H1 (cell line): ENCODE results near the gene HRH2. TPM values are rescaled to one million over a fixed set of nuclear protein-coding genes. Genes with fewer than 3 reads are reported as not detected.

Source experiments
- CTCF ChIA-PET: fragments of 300-600 bp; sonication (Branson Sonifier 250); formaldehyde crosslinking; loops from one replicate; lab custom pipeline; 2021; ENCODE audit not compliant: partially characterized antibody; lab: Charles Lee
- POLR2A ChIA-PET: fragments of 300-600 bp; sonication (Branson Sonifier 250); formaldehyde crosslinking; loops from one replicate; lab custom pipeline; 2021; ENCODE audit warnings: inconsistent platforms; ENCODE audit not compliant: partially characterized antibody; lab: Charles Lee
- DNase-seq, 2 experiments: peaks; one replicate each; pipeline versions ENCODE4 v3.0.0 to v3.0.0-alpha.2; 2010 to 2022; ENCODE audit warnings: low spot score in 2 of 2, low read depth in 1 of 2, mixed read lengths in 1 of 2
- FAIRE-seq: peaks from 2 replicates; lab custom pipeline; 2011; peaks lifted over from hg19 to GRCh38; lab: Jason Lieb, UNC
- H2AFZ ChIP-seq: 2 replicates; pipeline ENCODE4 v1.8.1; 2012; ENCODE audit warnings: low read length, inconsistent platforms
- H2AK5ac ChIP-seq: 2 replicates; pipeline ENCODE4 v1.6.1; 2013; ENCODE audit warnings: low read depth, low read length
- H2BK120ac ChIP-seq: replicated peaks from 2 replicates; pipeline ENCODE3; 2013; ENCODE audit warnings: low read depth, low read length, inconsistent platforms
- H2BK12ac ChIP-seq: 2 replicates; pipeline ENCODE4 v1.6.1; 2013; ENCODE audit warnings: low read depth, low read length
- H2BK15ac ChIP-seq: 2 replicates; pipeline ENCODE4 v1.6.1; 2013; ENCODE audit warnings: low read length
- H2BK20ac ChIP-seq: 2 replicates; pipeline ENCODE4 v1.6.1; 2013; ENCODE audit warnings: low read length
- H2BK5ac ChIP-seq: 2 replicates; pipeline ENCODE4 v1.6.1; 2013; ENCODE audit warnings: low read depth, low read length
- H3K14ac ChIP-seq: 2 replicates; pipeline ENCODE4 v1.6.1; 2013; ENCODE audit warnings: inconsistent platforms; ENCODE audit not compliant: insufficient read length
- H3K18ac ChIP-seq: 2 replicates; pipeline ENCODE4 v1.6.1; 2013; ENCODE audit warnings: low read length; ENCODE audit errors: extremely low read depth
- H3K23ac ChIP-seq: 2 replicates; pipeline ENCODE4 v1.6.1; 2013; ENCODE audit warnings: inconsistent platforms; ENCODE audit not compliant: insufficient read length
- H3K23me2 ChIP-seq: 2 replicates; pipeline ENCODE4 v1.6.1; 2013; ENCODE audit warnings: low read depth, low read length
- H3K27ac ChIP-seq: 2 replicates; pipeline ENCODE4 v1.6.1; 2011; ENCODE audit warnings: low read depth, low read length, inconsistent platforms
- H3K27me3 ChIP-seq, 4 experiments: replicated peaks in 1 of 4; 1 replicate in 1 of 4; 2 replicates in 3 of 4; pipeline versions ENCODE4 v1.6.1 to v1.8.1; 2011 to 2013; ENCODE audit warnings: low read length in 3 of 4, mild to moderate bottlenecking in 3 of 4, inconsistent platforms in 2 of 4, mixed read lengths in 2 of 4, moderate library complexity in 1 of 4; ENCODE audit not compliant: control insufficient read depth in 3 of 4, insufficient read depth in 3 of 4; ENCODE audit errors: extremely low read depth in 1 of 4
- H3K36me3 ChIP-seq, 4 experiments: 2 replicates each; pipeline versions ENCODE4 v1.6.1 to v1.8.1; 2011 to 2013; ENCODE audit warnings: mild to moderate bottlenecking in 4 of 4, low read length in 3 of 4, moderate library complexity in 2 of 4, control low read depth in 1 of 4, inconsistent platforms in 1 of 4; ENCODE audit not compliant: insufficient read depth in 4 of 4, control insufficient read depth in 2 of 4
- H3K4ac ChIP-seq: replicated peaks from 2 replicates; pipeline ENCODE3; 2013; ENCODE audit warnings: low read length, low read depth, mixed read lengths, inconsistent platforms; ENCODE audit not compliant: insufficient read length
- H3K4me1 ChIP-seq, 4 experiments: replicated peaks in 1 of 4; 1 replicate in 1 of 4; 2 replicates in 3 of 4; pipeline versions ENCODE4 v1.6.1 to v1.8.1; 2011 to 2013; ENCODE audit warnings: low read length in 3 of 4, inconsistent platforms in 2 of 4, mixed read lengths in 1 of 4; ENCODE audit not compliant: insufficient read depth in 4 of 4, control insufficient read depth in 3 of 4
- H3K4me2 ChIP-seq, 2 experiments: 2 replicates each; pipeline versions ENCODE4 v1.6.1 to v1.8.1; 2011 to 2013; ENCODE audit warnings: low read depth in 2 of 2, low read length in 2 of 2, control low read depth in 1 of 2, inconsistent platforms in 1 of 2, mild to moderate bottlenecking in 1 of 2; ENCODE audit not compliant: insufficient read depth in 1 of 2
- H3K4me3 ChIP-seq, 4 experiments: fragments of 200-600, 300-600 bp in 1 of 4; sonication (generic), shearing (Covaris generic), sonication (Bioruptor Twin) in 1 of 4; 2 replicates each; pipeline versions ENCODE4 v1.5.1 to v1.8.1; 2011 to 2016; ENCODE audit warnings: low read length in 4 of 4, low read depth in 3 of 4, control low read depth in 2 of 4, inconsistent platforms in 2 of 4, mild to moderate bottlenecking in 2 of 4, mixed read lengths in 1 of 4, moderate library complexity in 1 of 4; ENCODE audit not compliant: insufficient read depth in 2 of 4; ENCODE audit errors: extremely low read depth in 1 of 4
- H3K56ac ChIP-seq: replicated peaks from 2 replicates; pipeline ENCODE3; 2013; ENCODE audit warnings: low read depth, mild to moderate bottlenecking, mixed read lengths, low read length, inconsistent platforms; ENCODE audit not compliant: insufficient read length
- H3K79me1 ChIP-seq: 2 replicates; pipeline ENCODE4 v1.6.1; 2013; ENCODE audit warnings: low read depth, low read length, control low read depth
- H3K79me2 ChIP-seq, 2 experiments: 2 replicates each; pipeline versions ENCODE4 v1.6.1 to v1.8.1; 2012 to 2013; ENCODE audit warnings: low read length in 2 of 2, mild to moderate bottlenecking in 2 of 2, inconsistent platforms in 1 of 2; ENCODE audit not compliant: insufficient read depth in 2 of 2, control insufficient read depth in 1 of 2
- H3K9ac ChIP-seq, 4 experiments: replicated peaks in 1 of 4; 1 replicate in 1 of 4; 2 replicates in 3 of 4; pipeline versions ENCODE4 v1.6.1 to v1.8.1; 2011 to 2013; ENCODE audit warnings: low read depth in 3 of 4, low read length in 3 of 4, control low read depth in 2 of 4, mild to moderate bottlenecking in 2 of 4, moderate library complexity in 2 of 4, inconsistent platforms in 1 of 4; ENCODE audit errors: extremely low read depth in 1 of 4
- H3K9me3 ChIP-seq, 2 experiments: 2 replicates each; pipeline versions ENCODE4 v1.6.1 to v1.8.1; 2012 to 2013; ENCODE audit warnings: mild to moderate bottlenecking in 2 of 2, moderate library complexity in 2 of 2, control low read depth in 1 of 2, inconsistent platforms in 1 of 2, low read depth in 1 of 2, low read length in 1 of 2, mixed read lengths in 1 of 2; ENCODE audit not compliant: insufficient read depth in 2 of 2
- H4K20me1 ChIP-seq, 2 experiments: replicated peaks in 1 of 2; 2 replicates each; pipeline versions ENCODE3 to v1.8.1; 2011 to 2013; ENCODE audit warnings: inconsistent platforms in 2 of 2, low read length in 2 of 2, mild to moderate bottlenecking in 1 of 2; ENCODE audit not compliant: insufficient read depth in 2 of 2, control insufficient read depth in 1 of 2
- H4K5ac ChIP-seq: 2 replicates; pipeline ENCODE4 v1.6.1; 2013; ENCODE audit warnings: low read length, low read depth, mixed read lengths, inconsistent platforms; ENCODE audit not compliant: insufficient read length
- H4K8ac ChIP-seq: 2 replicates; pipeline ENCODE4 v1.8.0; 2013; ENCODE audit warnings: mild to moderate bottlenecking, moderate library complexity, low read length, inconsistent platforms; ENCODE audit not compliant: insufficient read depth; ENCODE audit errors: extremely low read depth
- H4K91ac ChIP-seq: replicated peaks from 2 replicates; pipeline ENCODE3; 2013; ENCODE audit warnings: low read length, mixed read lengths, inconsistent platforms; ENCODE audit not compliant: insufficient read length
- ATF3 ChIP-seq: IDR thresholded peaks from 2 replicates; pipeline ENCODE4 v1.6.1; 2011; ENCODE audit warnings: low read depth, mild to moderate bottlenecking, low read length; ENCODE audit not compliant: insufficient read depth
- BRCA1 ChIP-seq: IDR thresholded peaks from 2 replicates; pipeline ENCODE4 v1.6.1; 2012; ENCODE audit warnings: low read depth, low read length, improper control_type of control experiment
- NANOG ChIP-seq: IDR thresholded peaks from 2 replicates; pipeline ENCODE4 v1.6.1; 2011; ENCODE audit warnings: low read length, low read depth, mild to moderate bottlenecking, inconsistent platforms; ENCODE audit not compliant: insufficient read depth, poor library complexity, severe bottlenecking
- PHF8 ChIP-seq: fragments of 200-600 bp; sonication (generic); conservative IDR thresholded peaks from 2 replicates; pipeline ENCODE4 v1.7.1; 2012; ENCODE audit warnings: low read depth, mild to moderate bottlenecking, inconsistent platforms, low read length, moderate library complexity
- POLR2AphosphoS5 ChIP-seq: IDR thresholded peaks from 2 replicates; pipeline ENCODE4 v1.6.1; 2011; ENCODE audit warnings: low read depth, low read length
- POU5F1 ChIP-seq: IDR thresholded peaks from 2 replicates; pipeline ENCODE4 v1.6.1; 2011; ENCODE audit warnings: low read depth, mild to moderate bottlenecking, low read length, moderate library complexity
- RAD21 ChIP-seq, 2 experiments: IDR thresholded peaks in 1 of 2; conservative IDR thresholded peaks in 1 of 2; 2 replicates each; pipeline ENCODE4 v1.6.1; 2011; ENCODE audit warnings: low read depth in 2 of 2, low read length in 2 of 2, improper control_type of control experiment in 1 of 2, inconsistent platforms in 1 of 2, mild to moderate bottlenecking in 1 of 2, moderate library complexity in 1 of 2
- SAP30 ChIP-seq: fragments of 300-600 bp; sonication (generic); IDR thresholded peaks from 2 replicates; pipeline ENCODE4 v1.7.1; 2012; ENCODE audit warnings: low read length, moderate library complexity, mild to moderate bottlenecking, inconsistent platforms; ENCODE audit not compliant: insufficient read depth, insufficient replicate concordance
- SP2 ChIP-seq: IDR thresholded peaks from 2 replicates; pipeline ENCODE4 v1.6.1; 2012; ENCODE audit warnings: mild to moderate bottlenecking, low read length, inconsistent platforms
- SRF ChIP-seq: IDR thresholded peaks from 2 replicates; pipeline ENCODE4 v1.6.1; 2011; ENCODE audit warnings: mild to moderate bottlenecking, low read depth, low read length, moderate library complexity
- TBP ChIP-seq: IDR thresholded peaks from 2 replicates; pipeline ENCODE4 v1.6.1; 2011; ENCODE audit warnings: low read depth, low read length, improper control_type of control experiment
- TEAD4 ChIP-seq: IDR thresholded peaks from 2 replicates; pipeline ENCODE4 v1.6.1; 2012; ENCODE audit warnings: low read depth, low read length, inconsistent platforms, mixed read lengths
- YY1 ChIP-seq: IDR thresholded peaks from 2 replicates; pipeline ENCODE4 v1.6.1; 2011; ENCODE audit warnings: low read depth, mild to moderate bottlenecking, low read length
- ZNF274 ChIP-seq: IDR thresholded peaks from 2 replicates; pipeline ENCODE4 v1.7.0; 2012; ENCODE audit warnings: low read length, borderline replicate concordance; ENCODE audit errors: extremely low read depth
- WGBS, 2 experiments: shearing (Covaris generic) in 1 of 2; methylation state at CpG; one replicate each; pipeline versions ENCODE4 v1.1.6 to v1.1.7; 2013 to 2015; ENCODE audit warnings: low lambda C conversion rate in 2 of 2, mixed read lengths in 2 of 2, inconsistent platforms in 1 of 2, low coverage in 1 of 2, missing lambda C conversion rate in 1 of 2; ENCODE audit not compliant: insufficient replicate concordance in 2 of 2, insufficient coverage in 1 of 2, insufficient read length in 1 of 2; ENCODE audit errors: extremely low coverage in 1 of 2, missing lambda C conversion rate in 1 of 2; 5-methylcytosine and 5-hydroxymethylcytosine counted together
- polyA plus RNA-seq, 7 experiments: library from polyadenylated mRNA; depleted of rRNA in 3 of 7; stranded (reverse) in 5 of 7; unstranded in 2 of 7; fragments of >200 nt in 5 of 7; fragments of 200-250 nt in 2 of 7; gene quantifications; 1 replicate in 5 of 7; 2 replicates in 1 of 7; 4 replicates in 1 of 7; pipeline versions ENCODE4 v1.2.1 to v1.2.3, GENCODE V29; 2011 to 2013; ENCODE audit warnings: missing spikeins in 2 of 7, mixed read lengths in 2 of 7
- total RNA-seq: library from RNA; stranded (reverse); fragmentation: NEBNext Ultra II Directional; extraction: Animal tissue kit (Norgen Biotek cat#: 25700); gene quantifications from 2 replicates; pipeline ENCODE4 v1.2.1, GENCODE V29; 2021

Gene HRH2
- total and polyA plus RNA-seq, 2 of the 8 experiments (the other 6 are each of a cell fraction or from before 2014, with no cell fraction given): 7.8 to 8.1 TPM

DNA sequence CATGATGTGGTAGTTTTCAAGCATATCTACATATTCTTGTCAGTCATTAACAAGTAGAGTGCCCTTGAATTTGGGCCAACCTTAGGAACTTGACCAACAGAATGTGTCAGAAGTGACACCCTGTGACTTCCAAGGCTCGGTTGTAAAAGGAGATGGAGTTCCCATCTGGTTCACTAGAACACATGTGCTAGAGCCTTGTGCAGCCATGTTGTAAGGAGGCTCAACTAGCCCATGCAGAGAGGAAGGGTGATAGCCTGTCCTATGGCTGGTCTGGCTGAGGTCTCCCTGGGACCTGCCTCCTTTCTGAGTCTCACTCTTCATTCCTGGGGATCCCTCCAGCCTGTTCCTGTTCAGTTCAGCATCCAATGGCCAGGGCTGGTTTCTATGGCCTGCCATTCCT is 28.1 kb upstream of the HRH2 start:
- Histone ChIP-seq H2AFZ (no peak overlapping the region), H3K23me2 (no peaks in the 10 kb centered on the region), H3K4me1 (peaks cover 0 to 6% (median 3%) of the 10 kb centered on the region in 4 experiments; a peak in 3 of 7 replicates), H3K36me3 (no peaks in the 10 kb centered on the region), H2BK20ac (no peak overlapping the region), H3K4ac (no peak overlapping the region), H3K56ac (no peak overlapping the region), H3K23ac (no peak overlapping the region), H3K79me1 (no peaks in the 10 kb centered on the region), H3K27me3 (no peaks in the 10 kb centered on the region), H3K79me2 (no peaks in the 10 kb centered on the region), H4K91ac (no peak overlapping the region), H2BK15ac (no peak overlapping the region), H3K27ac (no peak overlapping the region), H3K4me3 (no peak overlapping the region), H3K14ac (no peak overlapping the region), H3K18ac (no peak overlapping the region), H4K20me1 (no peaks in the 10 kb centered on the region), H3K9me3 (peaks cover 0 to 6% of the 10 kb centered on the region in 2 experiments; a peak in 1 of 4 replicates), H4K8ac (no peak overlapping the region), H2BK12ac (no peak overlapping the region), H3K9ac (no peak overlapping the region), H3K4me2 (no peak overlapping the region), H2AK5ac (no peak overlapping the region), H4K5ac (no peak overlapping the region), H2BK120ac (no peak overlapping the region), H2BK5ac (no peak overlapping the region)
- 90% methylated on average over 1 of the region's 1 CpG; no CpG with 5 or more reads in 1 of the 2 experiments for WGBS, 2 experiments
- no peak for DNase-seq
- ChIA-PET POLR2A (interaction anchor here (1.1 kb wide), 1 partner anchor 10 kb away, joined by 3 read pairs; no protein-coding TSS in a partner anchor), CTCF (interaction anchor here (2.1 to 3.6 kb wide), 3 partner anchors 9 to 13 kb away, joined by 7 to 19 read pairs (median 18); no protein-coding TSS in a partner anchor)
- FAIRE-seq: no peak
- TF ChIP-seq SAP30: no peak
- TF ChIP-seq SRF: no peak
- TF ChIP-seq NANOG: no peak
- no peak for TF ChIP-seq BRCA1
- TF ChIP-seq TEAD4: no peak
- no peak for TF ChIP-seq ATF3
- TF ChIP-seq PHF8: no peak
- no peak for TF ChIP-seq POU5F1
- TF ChIP-seq TBP: no peak
- TF ChIP-seq SP2: no peak
- TF ChIP-seq YY1: no peak
- no peak for TF ChIP-seq RAD21 (IDR thresholded peaks at IDR 0.05 in 1 of 2, conservative IDR thresholded peaks at IDR 0.05 in 1 of 2; ENCODE audit: low read depth in 2 of 2, low read length in 2 of 2)
- no peak for TF ChIP-seq ZNF274
- no peak for TF ChIP-seq POLR2AphosphoS5
